H9 (cell line): ENCODE data around the gene CA12. TPM values are rescaled to one million over a fixed set of nuclear protein-coding genes. Genes with fewer than 3 reads are reported as not detected.

Experiments
- DNase-seq: peaks from one replicate; pipeline ENCODE4 v3.0.0-alpha.2; 2017
- H2AFZ ChIP-seq: one replicate; pipeline ENCODE4 v1.6.1; 2013; ENCODE audit warnings: mild to moderate bottlenecking, low read length, control low read depth, moderate library complexity
- H2AK5ac ChIP-seq: 2 replicates; pipeline ENCODE4 v1.6.1; 2013; ENCODE audit warnings: low read length, control low read depth, mixed read lengths; ENCODE audit not compliant: insufficient read length
- H2BK120ac ChIP-seq: one replicate; pipeline ENCODE4 v1.6.1; 2013; ENCODE audit warnings: low read depth, mild to moderate bottlenecking, low read length, control low read depth, inconsistent platforms; ENCODE audit not compliant: poor library complexity, severe bottlenecking
- H2BK12ac ChIP-seq: 2 replicates; pipeline ENCODE4 v1.6.1; 2013; ENCODE audit warnings: low read length, control low read depth, mixed read lengths, low read depth; ENCODE audit not compliant: insufficient read length
- H2BK15ac ChIP-seq: 2 replicates; pipeline ENCODE4 v1.6.1; 2013; ENCODE audit warnings: low read depth, low read length, control low read depth
- H2BK20ac ChIP-seq: one replicate; pipeline ENCODE4 v1.6.1; 2013; ENCODE audit warnings: low read depth, mild to moderate bottlenecking, low read length, control low read depth, inconsistent platforms; ENCODE audit not compliant: poor library complexity, severe bottlenecking
- H2BK5ac ChIP-seq: 2 replicates; pipeline ENCODE4 v1.6.1; 2013; ENCODE audit warnings: low read length, control low read depth, mixed read lengths; ENCODE audit not compliant: insufficient read length
- H3K14ac ChIP-seq: 2 replicates; pipeline ENCODE4 v1.6.1; 2013; ENCODE audit warnings: low read length, control low read depth; ENCODE audit not compliant: insufficient read depth
- H3K18ac ChIP-seq: 2 replicates; pipeline ENCODE4 v1.6.1; 2013; ENCODE audit warnings: low read depth, mild to moderate bottlenecking, mixed read lengths, low read length, control low read depth; ENCODE audit not compliant: insufficient read length
- H3K23ac ChIP-seq: 2 replicates; pipeline ENCODE4 v1.6.1; 2013; ENCODE audit warnings: low read length, control low read depth, mixed read lengths, low read depth; ENCODE audit not compliant: insufficient read length
- H3K23me2 ChIP-seq: 2 replicates; pipeline ENCODE4 v1.6.1; 2013; ENCODE audit warnings: low read depth, mild to moderate bottlenecking, mixed read lengths, low read length, control low read depth; ENCODE audit not compliant: insufficient read length, poor library complexity, severe bottlenecking
- H3K27ac ChIP-seq: 2 replicates; pipeline ENCODE4 v1.5.1; 2013; ENCODE audit warnings: low read length, control low read depth, mixed read lengths, low read depth; ENCODE audit not compliant: insufficient read length
- H3K27me3 ChIP-seq: 2 replicates; pipeline ENCODE4 v1.6.1; 2013; ENCODE audit warnings: low read length, control low read depth, inconsistent platforms; ENCODE audit not compliant: insufficient read depth
- H3K4ac ChIP-seq: 2 replicates; pipeline ENCODE4 v1.6.1; 2013; ENCODE audit warnings: low read depth, mild to moderate bottlenecking, control low read depth, inconsistent platforms, low read length, moderate library complexity
- H3K4me1 ChIP-seq: 2 replicates; pipeline ENCODE4 v1.6.1; 2013; ENCODE audit warnings: low read length, control low read depth, inconsistent platforms; ENCODE audit not compliant: insufficient read depth
- H3K4me2 ChIP-seq: 2 replicates; pipeline ENCODE4 v1.6.1; 2013; ENCODE audit warnings: low read length, control low read depth, mixed read lengths; ENCODE audit not compliant: insufficient read length, insufficient read depth
- H3K56ac ChIP-seq: 2 replicates; pipeline ENCODE4 v1.6.1; 2013; ENCODE audit warnings: low read depth, mild to moderate bottlenecking, mixed read lengths, low read length, control low read depth; ENCODE audit not compliant: insufficient read length
- H3K79me1 ChIP-seq: 2 replicates; pipeline ENCODE4 v1.6.1; 2013; ENCODE audit warnings: low read depth, mild to moderate bottlenecking, moderate library complexity, low read length, control low read depth, inconsistent platforms; ENCODE audit not compliant: insufficient read depth, poor library complexity, severe bottlenecking
- H3K79me2 ChIP-seq: 2 replicates; pipeline ENCODE4 v1.6.1; 2013; ENCODE audit warnings: low read length, control low read depth, inconsistent platforms; ENCODE audit not compliant: insufficient read depth
- H3K9ac ChIP-seq: 2 replicates; pipeline ENCODE4 v1.6.1; 2013; ENCODE audit warnings: low read length, control low read depth, mixed read lengths; ENCODE audit not compliant: insufficient read length; ENCODE audit errors: extremely low read depth
- H3K9me3 ChIP-seq: one replicate; pipeline ENCODE4 v1.6.1; 2013; ENCODE audit warnings: low read depth, low read length, inconsistent platforms; ENCODE audit not compliant: control insufficient read depth
- H3T11ph ChIP-seq: one replicate; pipeline ENCODE4 v1.6.1; 2013; ENCODE audit warnings: mild to moderate bottlenecking, low read length, control low read depth, inconsistent platforms
- H4K20me1 ChIP-seq: one replicate; pipeline ENCODE4 v1.6.1; 2013; ENCODE audit not compliant: control insufficient read depth, insufficient read length, insufficient read depth
- H4K5ac ChIP-seq: 2 replicates; pipeline ENCODE4 v1.6.1; 2013; ENCODE audit warnings: low read depth, mild to moderate bottlenecking, mixed read lengths, low read length, control low read depth; ENCODE audit not compliant: insufficient read length
- H4K8ac ChIP-seq: replicated peaks from 2 replicates; pipeline ENCODE4 v1.6.1; 2013; ENCODE audit warnings: low read length, control low read depth, mixed read lengths, low read depth; ENCODE audit not compliant: insufficient read length
- H4K91ac ChIP-seq: 2 replicates; pipeline ENCODE4 v1.6.1; 2013; ENCODE audit warnings: low read depth, mild to moderate bottlenecking, moderate library complexity, mixed read lengths, low read length, control low read depth; ENCODE audit not compliant: insufficient read length
- H3K27ac Mint-ChIP-seq, 3 experiments: 2 replicates in 2 of 3; 3 replicates in 1 of 3; pipeline ENCODE4 v1.8.0; 2020 to 2021; ENCODE audit warnings: mixed read lengths in 3 of 3, mild to moderate bottlenecking in 1 of 3, moderate library complexity in 1 of 3
- H3K27me3 Mint-ChIP-seq: 2 replicates; pipeline ENCODE4 v1.8.0; 2021; ENCODE audit warnings: low read depth, mild to moderate bottlenecking, moderate library complexity, mixed read lengths
- H3K36me3 Mint-ChIP-seq, 3 experiments: 2 replicates in 2 of 3; 3 replicates in 1 of 3; pipeline ENCODE4 v1.8.0; 2020 to 2021; ENCODE audit warnings: low read depth in 3 of 3, mixed read lengths in 3 of 3; ENCODE audit not compliant: insufficient read depth in 1 of 3
- H3K4me1 Mint-ChIP-seq, 2 experiments: 2 replicates each; pipeline ENCODE4 v1.8.0; 2020; ENCODE audit warnings: mixed read lengths in 2 of 2
- H3K4me3 Mint-ChIP-seq, 2 experiments: 2 replicates in 1 of 2; 3 replicates in 1 of 2; pipeline ENCODE4 v1.8.0; 2020 to 2021; ENCODE audit warnings: mild to moderate bottlenecking in 2 of 2, mixed read lengths in 2 of 2, moderate library complexity in 1 of 2
- H3K9me3 Mint-ChIP-seq, 2 experiments: 2 replicates in 1 of 2; 3 replicates in 1 of 2; pipeline ENCODE4 v1.8.0; 2020; ENCODE audit warnings: mild to moderate bottlenecking in 2 of 2, mixed read lengths in 2 of 2, moderate library complexity in 1 of 2
- WGBS: extraction: QIAGEN DNeasy Blood & Tissue Kit; methylation state at CpG from one replicate; pipeline ENCODE4 v1.1.7; 2013; ENCODE audit warnings: missing lambda C conversion rate, low lambda C conversion rate, mixed read lengths; ENCODE audit not compliant: insufficient read length; ENCODE audit errors: extremely low coverage; 5-methylcytosine and 5-hydroxymethylcytosine counted together
- total RNA-seq: library from RNA; stranded (reverse); gene quantifications from 2 replicates; pipeline ENCODE4 v1.2.1, GENCODE V29; 2021
- TF ChIP-seq, protein P1 (sequence below): fragments of 200-600 bp; sonication (generic); conservative IDR thresholded peaks from 3 replicates; pipeline ENCODE4 v1.8.0; 2021; ENCODE audit warnings: antibody characterized with exemption, mild to moderate bottlenecking

The CA12 gene
- total RNA-seq, 1 experiment from 2014 or later: 0.68 TPM

DNA sequence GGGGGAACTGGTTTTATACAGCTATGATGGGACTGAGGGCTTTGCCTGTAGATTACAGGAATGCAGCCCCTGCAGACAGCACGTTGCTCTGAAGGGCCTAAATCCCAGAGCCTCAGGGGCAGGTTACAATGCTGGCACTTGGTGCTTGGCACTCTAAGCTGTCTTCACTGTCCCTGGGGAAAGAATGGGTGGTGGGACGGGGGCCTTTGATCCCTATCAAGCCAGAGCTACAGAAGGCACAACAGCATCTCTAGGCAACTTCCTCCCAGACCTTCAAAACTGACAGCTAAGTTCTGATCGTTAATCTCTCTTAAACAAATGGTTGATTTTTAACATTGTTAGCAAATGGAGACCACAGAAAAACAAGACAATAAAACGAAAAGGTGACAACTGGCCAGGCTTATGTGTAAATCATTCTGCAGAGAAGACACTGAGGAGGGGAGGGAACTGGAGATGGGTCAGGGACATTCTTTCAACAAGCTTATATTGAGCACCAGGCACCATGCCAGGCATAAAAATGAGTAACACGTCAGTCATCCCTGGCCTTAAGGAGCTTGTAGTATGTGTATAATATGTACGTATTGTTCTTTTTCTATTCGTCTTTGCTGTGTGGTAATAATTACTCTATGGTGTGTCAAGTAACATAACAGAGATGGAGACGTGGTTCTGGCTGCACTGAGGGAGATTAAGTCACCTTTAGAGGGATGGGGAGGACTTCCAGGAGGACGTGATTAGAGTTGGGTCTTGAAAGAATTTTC is 49.1 kb downstream of the CA12 start:
- TF ChIP-seq, protein P1, sequence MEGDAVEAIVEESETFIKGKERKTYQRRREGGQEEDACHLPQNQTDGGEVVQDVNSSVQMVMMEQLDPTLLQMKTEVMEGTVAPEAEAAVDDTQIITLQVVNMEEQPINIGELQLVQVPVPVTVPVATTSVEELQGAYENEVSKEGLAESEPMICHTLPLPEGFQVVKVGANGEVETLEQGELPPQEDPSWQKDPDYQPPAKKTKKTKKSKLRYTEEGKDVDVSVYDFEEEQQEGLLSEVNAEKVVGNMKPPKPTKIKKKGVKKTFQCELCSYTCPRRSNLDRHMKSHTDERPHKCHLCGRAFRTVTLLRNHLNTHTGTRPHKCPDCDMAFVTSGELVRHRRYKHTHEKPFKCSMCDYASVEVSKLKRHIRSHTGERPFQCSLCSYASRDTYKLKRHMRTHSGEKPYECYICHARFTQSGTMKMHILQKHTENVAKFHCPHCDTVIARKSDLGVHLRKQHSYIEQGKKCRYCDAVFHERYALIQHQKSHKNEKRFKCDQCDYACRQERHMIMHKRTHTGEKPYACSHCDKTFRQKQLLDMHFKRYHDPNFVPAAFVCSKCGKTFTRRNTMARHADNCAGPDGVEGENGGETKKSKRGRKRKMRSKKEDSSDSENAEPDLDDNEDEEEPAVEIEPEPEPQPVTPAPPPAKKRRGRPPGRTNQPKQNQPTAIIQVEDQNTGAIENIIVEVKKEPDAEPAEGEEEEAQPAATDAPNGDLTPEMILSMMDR: no peak
- Histone ChIP-seq H4K91ac (no peak overlapping the region), H3K79me1 (no peaks in the 10 kb centered on the region), H4K8ac (no peak overlapping the region), H3K27me3 (no peaks in the 10 kb centered on the region), H2BK120ac (no peak overlapping the region), H4K5ac (no peak overlapping the region), H4K20me1 (no peaks in the 10 kb centered on the region), H3K79me2 (no peaks in the 10 kb centered on the region), H3K27ac (no peak overlapping the region), H2BK15ac (no peak overlapping the region), H2BK12ac (no peak overlapping the region), H3K4me1 (no peaks in the 10 kb centered on the region), H2AFZ (no peak overlapping the region), H3K9me3 (no peaks in the 10 kb centered on the region), H3K23ac (no peak overlapping the region), H3K4me2 (no peak overlapping the region), H3K9ac (no peak overlapping the region), H3K18ac (no peak overlapping the region), H3K23me2 (no peaks in the 10 kb centered on the region), H2BK20ac (no peak overlapping the region), H3K4ac (no peak overlapping the region), H3K56ac (no peak overlapping the region), H3K14ac (no peak overlapping the region), H3T11ph (no peak overlapping the region), H2BK5ac (no peak overlapping the region), H2AK5ac (no peak overlapping the region)
- Mint-ChIP-seq H3K27me3 (0 out of 2 replicates have a peak, but pooled peaks cover 2% of the 10 kb centered on the region), H3K4me1 (0 out of 4 replicates have a peak, but pooled peaks cover 0 to 2% of the 10 kb centered on the region in 2 experiments), H3K9me3 (no peaks in the 10 kb centered on the region), H3K4me3 (no peak overlapping the region), H3K36me3 (no peaks in the 10 kb centered on the region), H3K27ac (no peak overlapping the region)
- no CpG with 5 or more reads among the region's 9 CpGs for WGBS
- DNase-seq: no peak
